ENCODE data around the gene TFIP11. TPM values are rescaled to one million over a fixed set of nuclear protein-coding genes. Genes with fewer than 3 reads are reported as not detected.

The TFIP11 gene
- total and polyA plus RNA-seq, 2 of the 13 experiments (the other 11 are each of a cell fraction or from before 2014, with no cell fraction given): 15.4 to 22.8 TPM

GRCh38 chr22:26461188-26461810, 51.0 kb downstream of the TFIP11 start:
- Histone ChIP-seq H3K36me3 (replicated peaks in 1 of 2; ENCODE audit: control insufficient read depth in 1 of 2, insufficient read depth in 2 of 2, low read length in 2 of 2) (peaks cover 38 to 67% of the 10 kb centered on the region in 2 experiments), H3K27ac (ENCODE audit: extremely low read length, insufficient read depth, low read length) (no peak overlapping the region), H2AFZ (ENCODE audit: low read length) (no peak overlapping the region), H3K4me2 (ENCODE audit: low read depth, low read length) (no peak overlapping the region), H3K79me2 (ENCODE audit: insufficient read depth, low read length) (no peaks in the 10 kb centered on the region), H3K9ac (ENCODE audit: insufficient read depth, low read depth, low read length) (no peak overlapping the region), H3K4me3 (replicated peaks in 1 of 3; ENCODE audit: insufficient read depth in 1 of 3, low read depth in 2 of 3, low read length in 3 of 3) (no peak overlapping the region), H4K20me1 (ENCODE audit: insufficient read depth, low read length) (peaks cover 4% of the 10 kb centered on the region), H3K4me1 (ENCODE audit: insufficient read depth, low read length) (peaks cover 16% of the 10 kb centered on the region), H3K9me3 (ENCODE audit: low read length) (no peaks in the 10 kb centered on the region), H3K27me3 (ENCODE audit: control insufficient read depth in 1 of 2, insufficient read depth in 2 of 2, low read length in 2 of 2) (no peaks in the 10 kb centered on the region)
- DNase-seq (ENCODE audit: low spot score) (peak; percentile 24), FAIRE-seq (peak; percentile 70), ATAC-seq (peak; percentile 89)
- in situ Hi-C loops (cut with HindIII; ENCODE audit: extremely low pct_ligation_motif_present, low pct_unique_long_range_greater_than_20kb) (loop anchor here (5.0 kb wide), 1 partner anchor 94 kb away; no protein-coding TSS in a partner anchor), intact Hi-C loops (cut with micrococcal nuclease; ENCODE audit: unreplicated experiment) (loop anchor here (1.0 kb wide), 2 partner anchors 63 to 97 kb away; no protein-coding TSS in a partner anchor)
- no TSS peak for BruUV-seq (replicated peaks)
- 36% methylated on average over 3 of the region's 3 CpGs for WGBS (ENCODE audit: low lambda C conversion rate)
- ChIA-PET POLR2A (interaction anchor here (1.0 to 2.5 kb wide), 2 partner anchors 13 to 22 kb away, joined by 3 to 10 read pairs; partner anchors contain the start of genes HPS4 and SRRD), CTCF (ENCODE audit: low intra/inter-chr PET ratio, low total read pairs) (interaction anchor here (0.7 to 2.5 kb wide), 3 partner anchors 62 to 97 kb away, joined by 4 to 16 read pairs (median 8); no protein-coding TSS in a partner anchor)
- TF ChIP-seq ZNF468 (CRISPR knock-in tag; IDR thresholded peaks at IDR 0.05) (no peak), STAG1 (CRISPR knock-in tag; IDR thresholded peaks at IDR 0.05) (peak; percentile 49), CTCF (CRISPR knock-in tag; IDR thresholded peaks at IDR 0.05) (peak; percentile 73), RAD21 (CRISPR knock-in tag; IDR thresholded peaks at IDR 0.05) (0 out of 2 replicates have a peak, but pooled peaks have one; percentile 15), E2F1 (CRISPR knock-in tag; IDR thresholded peaks at IDR 0.05) (no peak), SMC3 (IDR thresholded peaks at IDR 0.05; ENCODE audit: low read length) (peak; percentile 64)

All from HepG2 (cell line).